Iris pigment epithelial cell (primary cell): ENCODE data around the gene ZNF273.
"Not testable (repeated sequence)": the region's sequence is repeated elsewhere in the genome, so short reads cannot be mapped to it uniquely, and the experiment has no call there.

ENCODE experiments used
- DNase-seq: peaks from one replicate; pipeline ENCODE4 v3.0.0-alpha.2; 2011; ENCODE audit warnings: low read depth

The ZNF273 gene

DNA sequence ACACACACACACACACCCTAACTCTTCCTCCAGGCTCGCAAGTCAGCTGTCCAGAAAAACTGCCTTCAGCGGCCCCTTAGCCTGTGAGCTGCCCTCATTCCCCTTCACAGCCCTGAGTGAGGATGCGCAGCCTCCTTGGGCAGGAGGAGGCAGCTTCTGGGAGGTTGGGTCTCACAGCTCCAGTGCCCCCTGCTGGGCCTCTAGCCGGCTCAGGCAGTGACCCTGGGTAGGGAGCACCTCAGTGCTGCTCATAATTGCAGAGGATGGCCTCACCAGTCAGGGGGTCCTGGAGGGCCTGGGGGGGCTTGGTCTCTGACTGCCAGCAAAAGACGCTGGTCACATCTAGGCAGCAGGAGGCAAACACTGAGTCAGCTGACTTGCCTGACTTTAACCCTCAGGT, 43.7 kb downstream of the ZNF273 start:
- DNase-seq: peak; percentile 15

DNA sequence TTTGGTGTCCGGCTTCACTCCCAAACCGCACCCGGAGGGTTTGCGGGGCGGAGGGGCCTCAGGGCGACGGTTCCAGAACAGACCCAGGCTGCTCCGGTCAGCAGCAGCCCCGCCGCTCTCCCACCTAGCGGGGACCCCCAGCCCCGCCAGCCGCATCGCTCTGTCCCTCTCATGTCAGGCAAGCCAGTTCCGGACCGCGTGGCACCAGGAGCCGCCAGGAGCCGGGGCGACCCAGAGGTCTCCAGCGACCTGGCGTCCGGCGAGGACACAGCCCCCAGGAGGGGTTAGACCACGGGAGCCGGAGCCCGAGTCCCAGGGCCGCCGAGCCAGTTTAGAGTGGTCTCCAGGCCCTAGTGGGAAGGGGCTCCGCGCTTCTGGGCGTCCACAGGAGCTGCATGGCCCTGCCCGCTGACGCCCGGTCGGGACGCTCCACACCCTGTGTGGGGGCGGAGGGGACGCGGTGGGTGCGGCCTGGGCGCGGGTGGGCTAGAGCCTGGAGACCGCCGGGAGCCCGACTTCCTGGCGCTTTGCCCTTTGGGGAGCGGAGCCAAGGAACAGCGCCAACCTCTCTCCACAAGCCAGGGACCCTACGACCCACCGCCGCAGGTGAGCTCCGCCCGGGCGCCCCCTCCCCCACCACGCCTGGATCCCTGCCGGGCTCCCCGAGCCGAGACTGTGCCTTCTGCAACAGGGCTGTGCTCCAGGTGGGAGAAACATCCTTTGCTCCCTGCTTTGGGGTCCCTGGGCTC, 44.4 kb downstream of the ZNF273 start:
- DNase-seq: no peak

DNA sequence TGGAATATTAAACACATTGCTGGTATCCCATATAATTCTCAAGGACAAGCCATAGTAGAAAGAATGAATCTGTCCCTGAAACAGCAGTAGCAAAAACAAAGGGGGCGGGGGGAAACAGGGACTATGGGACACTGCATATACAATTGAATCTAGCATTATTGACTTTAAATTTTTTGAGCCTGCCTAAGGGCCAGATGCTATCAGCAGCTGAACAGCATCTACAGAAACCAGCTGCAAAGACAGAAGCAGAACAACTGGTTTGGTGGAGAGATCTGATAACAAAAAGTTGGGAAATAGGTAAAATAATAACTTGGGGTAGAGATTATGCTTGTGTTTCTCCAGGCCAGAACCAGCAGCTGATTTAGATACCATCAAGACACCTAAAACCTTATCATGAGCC, 45.7 kb downstream of the ZNF273 start:
- DNase-seq: not testable (repeated sequence)

DNA sequence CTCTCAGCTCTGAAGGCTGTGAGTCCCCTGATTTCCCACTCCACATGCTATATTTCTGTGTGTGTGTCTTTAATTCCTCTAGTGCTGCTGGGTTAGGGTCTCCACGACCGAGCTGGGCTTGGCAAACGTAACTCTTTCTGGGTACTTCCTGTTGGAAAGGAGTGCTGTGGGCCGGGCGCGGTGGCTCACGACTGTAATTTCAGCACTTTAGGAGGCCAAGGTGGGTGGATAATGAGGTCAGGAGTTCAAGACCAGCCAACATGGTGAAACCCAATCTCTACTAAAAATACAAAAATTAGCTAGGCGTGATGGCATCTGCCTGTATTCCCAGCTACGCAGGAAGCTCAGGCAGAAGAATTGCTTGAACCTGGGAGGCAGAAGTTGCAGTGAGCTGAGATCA, 47.6 kb downstream of the ZNF273 start:
- not testable (repeated sequence) for DNase-seq

DNA sequence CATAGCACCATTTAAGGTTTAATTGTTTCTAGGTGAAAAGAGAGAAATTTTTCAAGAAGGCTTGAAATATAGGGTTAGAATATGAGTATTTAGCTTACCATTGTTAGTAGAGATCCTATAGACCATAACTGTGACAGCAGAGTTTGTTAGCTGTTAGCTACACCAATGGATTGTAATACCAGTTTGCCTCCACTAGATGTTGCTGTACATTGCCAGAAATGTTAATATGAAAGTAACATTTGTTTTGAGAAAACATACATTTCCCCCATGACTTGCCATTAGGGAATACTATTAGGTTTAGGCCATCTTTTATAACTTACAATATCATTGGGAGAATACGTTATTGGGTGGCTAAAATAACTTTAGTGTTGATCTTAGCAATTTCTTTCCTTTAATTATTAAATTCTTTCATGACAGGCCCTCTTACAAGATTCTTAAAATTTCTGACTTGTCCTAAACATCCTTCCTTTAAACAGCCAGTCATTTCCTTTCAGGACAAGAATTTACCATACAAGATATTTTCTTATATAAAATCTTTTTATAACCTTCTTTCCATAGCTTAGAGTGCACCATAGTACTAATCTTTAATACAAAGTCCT, 48.3 kb downstream of the ZNF273 start:
- DNase-seq: peak; percentile 53

DNA sequence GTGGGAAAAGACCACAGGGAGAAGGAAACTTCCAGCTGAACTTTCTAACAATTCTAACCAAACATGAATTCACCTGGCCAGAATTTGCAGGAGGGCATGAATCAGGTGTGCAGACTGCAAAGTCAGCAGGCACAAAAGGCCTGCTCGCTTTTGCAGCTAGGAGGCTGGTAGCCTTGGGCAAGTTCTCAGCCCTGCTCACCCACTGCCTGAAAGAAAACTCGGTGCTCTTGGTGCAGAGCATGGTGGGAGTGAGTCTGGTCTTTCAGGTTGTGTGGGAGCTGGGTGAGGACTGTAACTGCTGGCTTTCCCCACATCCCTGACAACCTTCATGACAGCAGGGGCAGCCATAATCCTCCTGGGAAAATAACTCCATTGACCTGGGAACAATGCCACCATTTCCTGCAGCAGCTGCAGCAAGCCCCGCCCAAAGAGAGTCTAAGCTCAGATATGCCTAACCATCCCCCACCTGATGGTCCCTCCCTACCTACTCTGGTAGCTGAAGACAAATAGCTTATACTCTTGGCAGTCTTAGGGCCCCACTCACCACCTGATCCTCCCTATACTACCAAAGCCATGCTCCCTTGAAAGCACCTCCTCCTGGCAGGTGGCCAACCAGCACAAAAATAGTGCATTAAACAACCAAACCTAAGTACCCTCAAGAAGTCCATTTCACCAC, 56.1 kb downstream of the ZNF273 start:
- no peak for DNase-seq

DNA sequence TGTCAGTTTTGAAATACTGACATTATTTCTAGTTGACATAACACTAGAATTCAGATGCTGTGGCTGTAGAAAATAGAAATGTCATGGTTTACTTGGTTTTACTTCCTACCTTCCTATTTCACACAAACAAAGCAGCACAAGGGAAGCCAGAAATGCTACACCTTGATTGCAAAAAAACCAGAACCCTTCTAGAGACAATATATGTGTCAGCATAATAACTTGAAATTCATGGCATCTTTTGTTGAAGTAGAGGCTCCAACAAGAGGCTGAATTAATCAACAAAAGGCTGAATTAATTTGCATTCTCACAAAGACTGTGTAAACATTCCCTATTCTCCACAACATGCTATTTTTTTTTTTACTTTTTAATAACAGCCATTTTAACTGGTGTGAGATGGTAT, 62.5 kb downstream of the ZNF273 start:
- DNase-seq: no peak

DNA sequence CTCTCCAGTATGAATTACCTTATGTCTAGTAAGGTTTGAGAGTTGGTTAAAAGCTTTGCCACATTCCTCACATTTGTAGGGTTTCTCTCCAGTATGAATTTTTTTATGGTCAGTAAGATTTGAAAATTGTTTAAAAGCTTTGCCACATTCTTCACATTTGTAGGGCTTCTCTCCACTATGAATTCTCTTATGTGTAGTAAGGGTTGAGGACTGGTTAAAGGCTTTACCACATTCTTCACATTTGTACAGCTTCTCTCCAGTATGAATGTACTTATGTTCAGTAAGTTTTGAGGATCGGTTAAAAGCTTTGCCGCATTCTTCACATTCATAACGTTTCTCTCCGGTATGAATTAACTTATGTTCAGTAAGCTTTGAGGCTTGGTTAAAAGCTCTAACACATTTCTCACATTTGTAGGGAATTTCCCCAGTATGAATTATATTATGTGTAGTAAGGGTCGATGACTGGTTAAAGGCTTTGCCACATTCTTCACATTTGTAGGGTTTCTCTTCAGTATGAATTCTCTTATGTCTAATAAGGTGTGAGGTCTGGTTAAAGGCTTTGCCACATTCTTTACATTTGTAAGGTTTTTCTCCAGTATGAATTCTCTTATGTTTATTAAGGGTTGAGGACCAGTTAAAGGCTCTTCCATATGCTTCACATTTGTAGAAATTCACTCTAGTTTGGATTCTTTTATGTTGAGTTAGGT, 75.6 kb downstream of the ZNF273 start:
- DNase-seq: no peak
